NT2/D1 (cell line): ENCODE results near the gene RPTOR.

Experiments
- SUZ12 ChIP-seq: IDR thresholded peaks from 2 replicates; pipeline ENCODE4 v1.6.1; 2011; ENCODE audit not compliant: insufficient read length, insufficient read depth; ENCODE audit errors: extremely low read depth
- YY1 ChIP-seq: IDR thresholded peaks from 2 replicates; pipeline ENCODE4 v1.6.1; 2011; ENCODE audit not compliant: insufficient read length, insufficient read depth

GRCh38 chr17:80630560-80631120, 86.0 kb downstream of the RPTOR start:
- TF ChIP-seq YY1, result no peak
- no peak for TF ChIP-seq SUZ12
